HuH-7 (cell line): ENCODE data around the gene LRWD1.
A peak's percentile ranks its signal among the peaks of the same experiment; 100 is the strongest.

ENCODE experiments used
- DNase-seq: peaks from one replicate; pipeline ENCODE4 v3.0.0; 2011; ENCODE audit warnings: low spot score

Gene LRWD1

GRCh38 chr7:102464577-102465280, at the start of gene LRWD1, which contains the start of gene ALKBH4:
LRWD1 (plus strand) TSS chr7:102464984; CDS start chr7:102465081, 97 bp downstream.
ALKBH4 (minus strand) TSS chr7:102464863; CDS start chr7:102464836, 27 bp downstream.
- peak; percentile 99 for DNase-seq

GRCh38 chr7:102415685-102416225, 49.0 kb upstream of the LRWD1 start:
- no peak for DNase-seq

- no peak for DNase-seq
Observed at GRCh38 chr7:102416406-102416805, 48.4 kb upstream of the LRWD1 start.

- DNase-seq = no peak
Observed at GRCh38 chr7:102417105-102417504, 47.7 kb upstream of the LRWD1 start.

GRCh38 chr7:102418592-102418991, 46.2 kb upstream of the LRWD1 start:
- DNase-seq = no peak

GRCh38 chr7:102421706-102422240, 43.0 kb upstream of the LRWD1 start:
- no peak for DNase-seq

- no peak for DNase-seq
Observed at GRCh38 chr7:102424129-102424551, 40.6 kb upstream of the LRWD1 start.

- no peak for DNase-seq
Observed at GRCh38 chr7:102424787-102425218, 40.0 kb upstream of the LRWD1 start.

GRCh38 chr7:102425639-102426267, 39.0 kb upstream of the LRWD1 start:
- DNase-seq = no peak

- DNase-seq = no peak
Observed at GRCh38 chr7:102426268-102427018, 38.3 kb upstream of the LRWD1 start.

GRCh38 chr7:102427019-102427405, 37.8 kb upstream of the LRWD1 start:
- no peak for DNase-seq

- no peak for DNase-seq
Observed at GRCh38 chr7:102429141-102429899, 35.5 kb upstream of the LRWD1 start.

- peak; percentile 68 for DNase-seq
Observed at GRCh38 chr7:102431617-102432298, 33.0 kb upstream of the LRWD1 start.

GRCh38 chr7:102432442-102433218, 32.2 kb upstream of the LRWD1 start:
- DNase-seq = no peak

GRCh38 chr7:102433219-102434038, 31.4 kb upstream of the LRWD1 start, which contains the start of gene ORAI2:
ORAI2 (plus strand) TSS chr7:102433575; CDS start chr7:102438957, 5,382 bp downstream.
- DNase-seq = peak; percentile 88

GRCh38 chr7:102434039-102434486, 30.7 kb upstream of the LRWD1 start:
- DNase-seq = no peak

- no peak for DNase-seq
Observed at GRCh38 chr7:102436118-102436517, 28.7 kb upstream of the LRWD1 start.

- DNase-seq = no peak
Observed at GRCh38 chr7:102439963-102440795, 24.6 kb upstream of the LRWD1 start.
